ENCODE measurements around the gene GBF1.

The GBF1 gene

GRCh38 chr10:102394801-102395399 lies 149.6 kb downstream of the GBF1 start:
- TF ChIP-seq CTCF (IDR thresholded peaks at IDR 0.05; ENCODE audit: low read depth, low read length), result no peak

GRCh38 chr10:102395400-102396316 lies 150.3 kb downstream of the GBF1 start, which contains the start of gene NFKB2:
Gene NFKB2 (plus strand): TSS chr10:102395705. CDS start chr10:102395960, 255 bp downstream.
- no peak for TF ChIP-seq CTCF (IDR thresholded peaks at IDR 0.05; ENCODE audit: low read depth, low read length)
- peak; percentile 90 for DNase-seq (ENCODE audit: low read depth in 2 of 2)

More at GRCh38 chr10:102394801-102395399, 149.6 kb downstream of the GBF1 start:
- H3K4me3 ChIP-seq (replicated peaks in 1 of 2; ENCODE audit: low read depth in 2 of 2, low read length in 2 of 2), result peak overlapping the region; percentile 70 to 90
- DNase-seq (ENCODE audit: low read depth in 2 of 2), result peak; percentile 38 to 63

DNA sequence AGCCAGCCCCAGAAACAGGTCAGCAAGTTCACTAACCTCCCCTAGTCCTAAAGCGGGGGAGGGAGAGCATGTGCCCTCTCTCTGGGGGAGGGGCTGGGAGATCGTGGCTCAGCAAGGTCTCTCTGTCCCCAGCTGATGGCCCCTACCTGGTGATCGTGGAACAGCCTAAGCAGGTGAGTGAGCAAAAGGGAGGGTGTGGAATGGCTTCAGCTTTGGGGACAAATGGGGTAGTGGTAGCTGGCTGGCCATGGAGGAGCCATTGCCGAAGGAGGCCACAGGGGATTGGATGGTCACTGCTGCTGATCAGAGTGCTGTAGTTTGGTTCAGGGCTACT lies 151.0 kb downstream of the GBF1 start:
- no peak for TF ChIP-seq CTCF (IDR thresholded peaks at IDR 0.05; ENCODE audit: low read depth, low read length)
- no peak for DNase-seq (ENCODE audit: low read depth in 2 of 2)
- peak overlapping the region; percentile 70 to 90 for H3K4me3 ChIP-seq (replicated peaks in 1 of 2; ENCODE audit: low read depth in 2 of 2, low read length in 2 of 2)

More at GRCh38 chr10:102395400-102396316, 150.3 kb downstream of the GBF1 start, which contains the start of gene NFKB2:
- peak within 1 kb of the TSS; percentile 70 to 90 for H3K4me3 ChIP-seq (replicated peaks in 1 of 2; ENCODE audit: low read depth in 2 of 2, low read length in 2 of 2)

GRCh38 chr10:102396730-102397151 lies 151.4 kb downstream of the GBF1 start:
- TF ChIP-seq CTCF (IDR thresholded peaks at IDR 0.05; ENCODE audit: low read depth, low read length), result no peak
- peak overlapping the region in 1 of 2 donors; percentile 90 for H3K4me3 ChIP-seq (replicated peaks in 1 of 2; ENCODE audit: low read depth in 2 of 2, low read length in 2 of 2)
- no peak for DNase-seq (ENCODE audit: low read depth in 2 of 2)

- no peak for TF ChIP-seq CTCF (IDR thresholded peaks at IDR 0.05; ENCODE audit: low read depth, low read length)
- no peak for DNase-seq (ENCODE audit: low read depth in 2 of 2)
- no peak overlapping the region for H3K4me3 ChIP-seq (replicated peaks in 1 of 2; ENCODE audit: low read depth in 2 of 2, low read length in 2 of 2)
Observed at GRCh38 chr10:102397222-102398171, 152.2 kb downstream of the GBF1 start.
